GM23338 (cell line): ENCODE results near the gene NKAIN2.

ENCODE experiments used
- CREB1 ChIP-seq: fragments of 250-450 bp; sonication (Bioruptor Pico); IDR thresholded peaks from 2 replicates; pipeline ENCODE4 v1.5.0; 2020; ENCODE audit warnings: low read depth, mild to moderate bottlenecking, moderate library complexity
- EZH2 ChIP-seq: fragments of 200-600 bp; sonication (generic); IDR thresholded peaks from one replicate; pipeline ENCODE4 v1.8.0; 2017; ENCODE audit warnings: antibody characterized with exemption, mild to moderate bottlenecking, low read depth; ENCODE audit not compliant: unreplicated experiment
- EZH2phosphoT487 ChIP-seq: fragments of 200-600 bp; sonication (generic); IDR thresholded peaks from one replicate; pipeline ENCODE4 v1.8.1; 2018; ENCODE audit warnings: antibody characterized with exemption; ENCODE audit not compliant: unreplicated experiment
- NANOG ChIP-seq: IDR thresholded peaks from 2 replicates; pipeline ENCODE4 v1.6.1; 2016; ENCODE audit warnings: antibody characterized with exemption, borderline replicate concordance
- POLR2AphosphoS5 ChIP-seq: IDR thresholded peaks from 2 replicates; pipeline ENCODE4 v1.6.1; 2016; ENCODE audit warnings: antibody characterized with exemption, low read depth
- STAT1 ChIP-seq: IDR thresholded peaks from one replicate; pipeline ENCODE4 v1.6.1; 2016; ENCODE audit warnings: antibody characterized with exemption; ENCODE audit not compliant: unreplicated experiment
- ZNF114 ChIP-seq: fragments of 250-450 bp; sonication (Bioruptor Pico); IDR thresholded peaks from 2 replicates; pipeline ENCODE4 v1.5.0; 2020; ENCODE audit warnings: mild to moderate bottlenecking, moderate library complexity
- ZNF331 ChIP-seq: fragments of 250-450 bp; sonication (Bioruptor Pico); IDR thresholded peaks from 2 replicates; pipeline ENCODE4 v1.5.0; 2020; ENCODE audit warnings: low read depth, mild to moderate bottlenecking, moderate library complexity
- TF ChIP-seq, protein P1 (sequence below), 2 experiments: fragments of 200-600 bp in 1 of 2; sonication (generic) in 1 of 2; conservative IDR thresholded peaks; 2 replicates each; pipeline versions ENCODE4 v1.5.1 to v1.6.1; 2016 to 2017; ENCODE audit warnings: antibody characterized with exemption in 2 of 2, low read depth in 2 of 2, mild to moderate bottlenecking in 2 of 2, moderate library complexity in 1 of 2
- TF ChIP-seq, protein P2 (sequence below): IDR thresholded peaks from one replicate; pipeline ENCODE4 v1.6.1; 2018; ENCODE audit warnings: antibody characterized with exemption; ENCODE audit not compliant: unreplicated experiment
- TF ChIP-seq, protein P3 (sequence below): IDR thresholded peaks from 2 replicates; pipeline ENCODE4 v1.6.1; 2016; ENCODE audit warnings: antibody characterized with exemption

DNA sequence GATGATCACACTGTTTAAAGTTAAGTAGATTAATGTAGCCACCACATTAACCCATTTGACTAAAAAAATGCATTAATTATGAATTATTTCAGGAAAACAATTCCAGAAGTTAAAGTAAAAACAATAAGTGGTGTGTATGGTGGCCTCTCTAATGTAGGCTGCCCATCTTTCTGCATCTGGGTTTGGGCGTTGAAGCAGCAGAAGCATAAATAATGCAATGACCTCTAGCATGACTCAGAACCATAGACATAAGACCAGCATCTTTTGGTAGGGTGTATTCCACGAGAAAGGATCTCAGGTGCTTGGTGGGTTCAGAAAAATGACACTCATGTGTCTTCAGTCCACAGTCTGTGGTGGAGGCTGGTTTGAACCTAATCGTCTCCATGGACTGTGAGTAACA, 18.6 kb upstream of the NKAIN2 start:
- TF ChIP-seq, protein P1, sequence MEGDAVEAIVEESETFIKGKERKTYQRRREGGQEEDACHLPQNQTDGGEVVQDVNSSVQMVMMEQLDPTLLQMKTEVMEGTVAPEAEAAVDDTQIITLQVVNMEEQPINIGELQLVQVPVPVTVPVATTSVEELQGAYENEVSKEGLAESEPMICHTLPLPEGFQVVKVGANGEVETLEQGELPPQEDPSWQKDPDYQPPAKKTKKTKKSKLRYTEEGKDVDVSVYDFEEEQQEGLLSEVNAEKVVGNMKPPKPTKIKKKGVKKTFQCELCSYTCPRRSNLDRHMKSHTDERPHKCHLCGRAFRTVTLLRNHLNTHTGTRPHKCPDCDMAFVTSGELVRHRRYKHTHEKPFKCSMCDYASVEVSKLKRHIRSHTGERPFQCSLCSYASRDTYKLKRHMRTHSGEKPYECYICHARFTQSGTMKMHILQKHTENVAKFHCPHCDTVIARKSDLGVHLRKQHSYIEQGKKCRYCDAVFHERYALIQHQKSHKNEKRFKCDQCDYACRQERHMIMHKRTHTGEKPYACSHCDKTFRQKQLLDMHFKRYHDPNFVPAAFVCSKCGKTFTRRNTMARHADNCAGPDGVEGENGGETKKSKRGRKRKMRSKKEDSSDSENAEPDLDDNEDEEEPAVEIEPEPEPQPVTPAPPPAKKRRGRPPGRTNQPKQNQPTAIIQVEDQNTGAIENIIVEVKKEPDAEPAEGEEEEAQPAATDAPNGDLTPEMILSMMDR (conservative IDR thresholded peaks at IDR 0.05; ENCODE audit: low read depth in 2 of 2) = no peak
- no peak for TF ChIP-seq POLR2AphosphoS5
- TF ChIP-seq EZH2 = no peak
- TF ChIP-seq ZNF114 (CRISPR knock-in tag) = no peak
- TF ChIP-seq EZH2phosphoT487 = no peak
- TF ChIP-seq, protein P2, sequence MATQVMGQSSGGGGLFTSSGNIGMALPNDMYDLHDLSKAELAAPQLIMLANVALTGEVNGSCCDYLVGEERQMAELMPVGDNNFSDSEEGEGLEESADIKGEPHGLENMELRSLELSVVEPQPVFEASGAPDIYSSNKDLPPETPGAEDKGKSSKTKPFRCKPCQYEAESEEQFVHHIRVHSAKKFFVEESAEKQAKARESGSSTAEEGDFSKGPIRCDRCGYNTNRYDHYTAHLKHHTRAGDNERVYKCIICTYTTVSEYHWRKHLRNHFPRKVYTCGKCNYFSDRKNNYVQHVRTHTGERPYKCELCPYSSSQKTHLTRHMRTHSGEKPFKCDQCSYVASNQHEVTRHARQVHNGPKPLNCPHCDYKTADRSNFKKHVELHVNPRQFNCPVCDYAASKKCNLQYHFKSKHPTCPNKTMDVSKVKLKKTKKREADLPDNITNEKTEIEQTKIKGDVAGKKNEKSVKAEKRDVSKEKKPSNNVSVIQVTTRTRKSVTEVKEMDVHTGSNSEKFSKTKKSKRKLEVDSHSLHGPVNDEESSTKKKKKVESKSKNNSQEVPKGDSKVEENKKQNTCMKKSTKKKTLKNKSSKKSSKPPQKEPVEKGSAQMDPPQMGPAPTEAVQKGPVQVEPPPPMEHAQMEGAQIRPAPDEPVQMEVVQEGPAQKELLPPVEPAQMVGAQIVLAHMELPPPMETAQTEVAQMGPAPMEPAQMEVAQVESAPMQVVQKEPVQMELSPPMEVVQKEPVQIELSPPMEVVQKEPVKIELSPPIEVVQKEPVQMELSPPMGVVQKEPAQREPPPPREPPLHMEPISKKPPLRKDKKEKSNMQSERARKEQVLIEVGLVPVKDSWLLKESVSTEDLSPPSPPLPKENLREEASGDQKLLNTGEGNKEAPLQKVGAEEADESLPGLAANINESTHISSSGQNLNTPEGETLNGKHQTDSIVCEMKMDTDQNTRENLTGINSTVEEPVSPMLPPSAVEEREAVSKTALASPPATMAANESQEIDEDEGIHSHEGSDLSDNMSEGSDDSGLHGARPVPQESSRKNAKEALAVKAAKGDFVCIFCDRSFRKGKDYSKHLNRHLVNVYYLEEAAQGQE = no peak
- no peak for TF ChIP-seq ZNF331
- TF ChIP-seq CREB1 (CRISPR knock-in tag) = no peak
- TF ChIP-seq, protein P3, sequence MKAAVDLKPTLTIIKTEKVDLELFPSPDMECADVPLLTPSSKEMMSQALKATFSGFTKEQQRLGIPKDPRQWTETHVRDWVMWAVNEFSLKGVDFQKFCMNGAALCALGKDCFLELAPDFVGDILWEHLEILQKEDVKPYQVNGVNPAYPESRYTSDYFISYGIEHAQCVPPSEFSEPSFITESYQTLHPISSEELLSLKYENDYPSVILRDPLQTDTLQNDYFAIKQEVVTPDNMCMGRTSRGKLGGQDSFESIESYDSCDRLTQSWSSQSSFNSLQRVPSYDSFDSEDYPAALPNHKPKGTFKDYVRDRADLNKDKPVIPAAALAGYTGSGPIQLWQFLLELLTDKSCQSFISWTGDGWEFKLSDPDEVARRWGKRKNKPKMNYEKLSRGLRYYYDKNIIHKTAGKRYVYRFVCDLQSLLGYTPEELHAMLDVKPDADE = no peak
- no peak for TF ChIP-seq NANOG
- no peak for TF ChIP-seq STAT1
